WI38 (cell line): ENCODE results near the gene SCAF4.

Experiments used
- H3K4me3 ChIP-seq: 2 replicates; pipeline ENCODE4 v1.5.1; 2011; ENCODE audit warnings: low read depth, mild to moderate bottlenecking, control low read depth, low read length
- TF ChIP-seq, protein P1 (sequence below): IDR thresholded peaks from 2 replicates; pipeline ENCODE4 v1.5.1; 2012; ENCODE audit warnings: low read depth, mild to moderate bottlenecking, control low read depth, low read length

SCAF4 gene

DNA sequence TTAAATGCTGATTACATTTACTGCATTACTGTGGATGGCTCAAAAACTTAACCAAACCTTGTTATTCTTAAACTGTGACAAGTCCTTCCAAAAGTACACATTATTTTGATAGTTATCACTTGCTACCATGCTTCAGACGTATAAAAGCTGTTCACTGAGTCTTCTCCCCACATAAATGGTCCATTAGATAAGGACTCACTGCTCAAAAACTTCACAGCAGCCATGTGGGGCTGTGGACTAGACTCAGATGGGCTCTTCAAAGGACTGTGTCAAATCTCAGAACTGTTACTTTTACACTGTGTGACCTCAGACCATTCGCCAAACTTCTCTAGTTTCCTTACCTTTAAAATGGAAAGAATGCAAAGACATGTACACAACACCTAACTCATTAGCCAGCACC is 11.6 kb downstream of the SCAF4 start:
- H3K4me3 ChIP-seq: no peak overlapping the region
- TF ChIP-seq, protein P1, sequence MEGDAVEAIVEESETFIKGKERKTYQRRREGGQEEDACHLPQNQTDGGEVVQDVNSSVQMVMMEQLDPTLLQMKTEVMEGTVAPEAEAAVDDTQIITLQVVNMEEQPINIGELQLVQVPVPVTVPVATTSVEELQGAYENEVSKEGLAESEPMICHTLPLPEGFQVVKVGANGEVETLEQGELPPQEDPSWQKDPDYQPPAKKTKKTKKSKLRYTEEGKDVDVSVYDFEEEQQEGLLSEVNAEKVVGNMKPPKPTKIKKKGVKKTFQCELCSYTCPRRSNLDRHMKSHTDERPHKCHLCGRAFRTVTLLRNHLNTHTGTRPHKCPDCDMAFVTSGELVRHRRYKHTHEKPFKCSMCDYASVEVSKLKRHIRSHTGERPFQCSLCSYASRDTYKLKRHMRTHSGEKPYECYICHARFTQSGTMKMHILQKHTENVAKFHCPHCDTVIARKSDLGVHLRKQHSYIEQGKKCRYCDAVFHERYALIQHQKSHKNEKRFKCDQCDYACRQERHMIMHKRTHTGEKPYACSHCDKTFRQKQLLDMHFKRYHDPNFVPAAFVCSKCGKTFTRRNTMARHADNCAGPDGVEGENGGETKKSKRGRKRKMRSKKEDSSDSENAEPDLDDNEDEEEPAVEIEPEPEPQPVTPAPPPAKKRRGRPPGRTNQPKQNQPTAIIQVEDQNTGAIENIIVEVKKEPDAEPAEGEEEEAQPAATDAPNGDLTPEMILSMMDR: no peak

DNA sequence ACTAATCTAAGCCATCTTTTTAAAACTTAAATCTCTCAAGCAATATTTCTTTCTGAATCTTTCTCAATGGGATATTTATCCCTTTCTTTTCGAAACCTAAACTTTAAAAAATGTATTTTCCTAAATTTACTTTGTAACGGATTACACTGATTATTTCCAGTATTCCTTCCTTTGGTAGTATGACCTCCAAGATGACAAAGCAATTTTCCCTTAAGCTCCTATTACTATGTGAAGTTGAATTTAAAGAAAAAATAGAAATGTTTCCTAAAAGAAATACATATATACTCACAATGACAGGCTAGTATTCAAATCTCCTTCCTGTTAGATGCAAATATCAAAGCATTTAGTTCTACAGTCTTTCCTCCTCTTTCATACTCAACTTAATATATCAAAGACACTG is 15.8 kb downstream of the SCAF4 start:
- TF ChIP-seq, protein P1: no peak
- no peak overlapping the region for H3K4me3 ChIP-seq

GRCh38 chr21:31714741-31715365 is 17.1 kb downstream of the SCAF4 start:
- TF ChIP-seq, protein P1: no peak

GRCh38 chr21:31713973-31714740 is 17.8 kb downstream of the SCAF4 start:
- H3K4me3 ChIP-seq: no peak overlapping the region
- TF ChIP-seq, protein P1: no peak

More at GRCh38 chr21:31714741-31715365, 17.1 kb downstream of the SCAF4 start:
- H3K4me3 ChIP-seq: no peak overlapping the region

DNA sequence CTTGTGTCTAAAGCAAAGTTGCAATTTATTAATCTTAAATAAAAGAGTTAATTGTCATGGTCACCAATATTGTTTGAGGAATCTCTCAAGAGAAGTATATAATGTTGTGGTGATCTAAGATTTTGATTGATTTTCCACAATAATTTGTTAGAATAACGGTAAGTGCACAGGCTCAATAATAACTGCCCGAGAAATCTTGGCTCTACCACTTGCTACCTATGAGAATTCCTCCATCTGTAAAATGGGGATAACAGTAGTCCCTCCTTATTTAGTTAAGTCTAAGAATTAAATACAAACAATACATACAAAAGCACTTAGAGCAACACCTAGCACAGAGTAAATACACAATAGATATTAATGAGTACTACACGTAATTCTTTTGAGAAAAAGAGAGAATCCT is 18.8 kb downstream of the SCAF4 start:
- no peak overlapping the region for H3K4me3 ChIP-seq
- TF ChIP-seq, protein P1: no peak

GRCh38 chr21:31711745-31712285 is 20.1 kb downstream of the SCAF4 start:
- TF ChIP-seq, protein P1: no peak

GRCh38 chr21:31711326-31711725 is 20.6 kb downstream of the SCAF4 start:
- TF ChIP-seq, protein P1: no peak
- H3K4me3 ChIP-seq: no peak overlapping the region

More at GRCh38 chr21:31711745-31712285, 20.1 kb downstream of the SCAF4 start:
- H3K4me3 ChIP-seq: no peak overlapping the region
